Embryonic facial prominence (tissue), 1 donor: ENCODE results near the gene PRH2.

Experiments used
- DNase-seq: peaks from one replicate; pipeline ENCODE4 v3.0.0-alpha.2; 2016; ENCODE audit errors: extremely low spot score

PRH2 gene

GRCh38 chr12:10960211-10960610, 31.2 kb downstream of the PRH2 start:
- no peak for DNase-seq

GRCh38 chr12:10965476-10965875, 36.4 kb downstream of the PRH2 start:
- DNase-seq: no peak

GRCh38 chr12:10966314-10966713, 37.3 kb downstream of the PRH2 start:
- DNase-seq: no peak

- peak; percentile 14 for DNase-seq
Measured at GRCh38 chr12:10967409-10967808, 38.4 kb downstream of the PRH2 start.

GRCh38 chr12:10968765-10969456, 39.9 kb downstream of the PRH2 start:
- DNase-seq: no peak

GRCh38 chr12:10974965-10975364, 45.9 kb downstream of the PRH2 start:
- DNase-seq: no peak

GRCh38 chr12:10982244-10982643, 53.2 kb downstream of the PRH2 start:
- no peak for DNase-seq
